ENCODE data around the gene CAMTA1. TPM values are rescaled to one million over a fixed set of nuclear protein-coding genes. Genes with fewer than 3 reads are reported as not detected.

The CAMTA1 gene
- total and polyA plus RNA-seq, 9 of the 15 experiments (the other 6 are each of a cell fraction or from before 2014, with no cell fraction given) = 43.9 to 161 (median 65.9) TPM

- H3K4me2 ChIP-seq (ENCODE audit: insufficient read depth, low read length) = no peak overlapping the region
- ChIA-PET POLR2A (no interaction called here), CTCF (ENCODE audit: low intra/inter-chr PET ratio) (no interaction called here)
- H2AFZ ChIP-seq (ENCODE audit: low read depth, low read length) = no peak overlapping the region
- no peaks in the 10 kb centered on the region for H3K4me1 ChIP-seq (replicated peaks in 1 of 2; ENCODE audit: control insufficient read depth in 2 of 2, insufficient read depth in 2 of 2, low read length in 2 of 2)
- H3K27ac ChIP-seq (ENCODE audit: extremely low read depth, low read depth, low read length) = no peak overlapping the region
- no peak for FAIRE-seq
- H3K79me2 ChIP-seq (ENCODE audit: control insufficient read depth, insufficient read depth, low read length) = no peaks in the 10 kb centered on the region
- WGBS (ENCODE audit: insufficient coverage, low coverage, missing lambda C conversion rate) = 2% methylated on average over 10 of the region's 10 CpGs
- no peak overlapping the region for H3K4me3 ChIP-seq
- no peaks in the 10 kb centered on the region for H3K9me1 ChIP-seq (ENCODE audit: control insufficient read depth, insufficient read depth, low read length)
- TF ChIP-seq CSDE1 (IDR thresholded peaks at IDR 0.05) = no peak
- H3K9me3 ChIP-seq (replicated peaks; ENCODE audit: control insufficient read depth, insufficient read depth, low read depth, low read length) = no peaks in the 10 kb centered on the region
- intact Hi-C loops (cut with micrococcal nuclease) = no loop called here
- H3K9ac ChIP-seq (ENCODE audit: insufficient read depth in 1 of 2, low read depth in 2 of 2, low read length in 2 of 2) = no peak overlapping the region
- peaks cover 4 to 6% of the 10 kb centered on the region in 2 experiments; a peak in 2 of 5 replicates for H3K27me3 ChIP-seq (ENCODE audit: control insufficient read depth in 2 of 2, insufficient read depth in 2 of 2, low read length in 2 of 2)
- H3K36me3 ChIP-seq (ENCODE audit: control insufficient read depth, insufficient read depth, low read length) = no peaks in the 10 kb centered on the region
- no peak for ATAC-seq
- no TSS peak for BruUV-seq (replicated peaks)
- DNase-seq (ENCODE audit: extremely low read depth in 1 of 4, low spot score in 3 of 4) = no peak
- H4K20me1 ChIP-seq (replicated peaks; ENCODE audit: control insufficient read depth, insufficient read depth, low read length) = no peaks in the 10 kb centered on the region
- in situ Hi-C loops (cut with MboI) = no loop called here
These were observed 515.8 kb downstream of the CAMTA1 start for GRCh38 chr1:7300893-7301663.

- Histone ChIP-seq H3K79me2 (ENCODE audit: control insufficient read depth, insufficient read depth, low read length) (no peaks in the 10 kb centered on the region), H3K4me2 (ENCODE audit: insufficient read depth, low read length) (no peak overlapping the region), H3K9me1 (ENCODE audit: control insufficient read depth, insufficient read depth, low read length) (no peaks in the 10 kb centered on the region), H3K4me3 (no peak overlapping the region), H3K9me3 (replicated peaks; ENCODE audit: control insufficient read depth, insufficient read depth, low read depth, low read length) (no peaks in the 10 kb centered on the region), H3K27me3 (ENCODE audit: control insufficient read depth in 2 of 2, insufficient read depth in 2 of 2, low read length in 2 of 2) (peaks cover 4 to 6% of the 10 kb centered on the region in 2 experiments; a peak in 2 of 5 replicates), H3K4me1 (replicated peaks in 1 of 2; ENCODE audit: control insufficient read depth in 2 of 2, insufficient read depth in 2 of 2, low read length in 2 of 2) (no peaks in the 10 kb centered on the region), H3K9ac (ENCODE audit: insufficient read depth in 1 of 2, low read depth in 2 of 2, low read length in 2 of 2) (no peak overlapping the region), H3K27ac (ENCODE audit: extremely low read depth, low read depth, low read length) (no peak overlapping the region), H3K36me3 (ENCODE audit: control insufficient read depth, insufficient read depth, low read length) (no peaks in the 10 kb centered on the region), H4K20me1 (replicated peaks; ENCODE audit: control insufficient read depth, insufficient read depth, low read length) (no peaks in the 10 kb centered on the region), H2AFZ (ENCODE audit: low read depth, low read length) (no peak overlapping the region)
- 5% methylated on average over 7 of the region's 7 CpGs for WGBS (ENCODE audit: insufficient coverage, low coverage, missing lambda C conversion rate)
- ATAC-seq (no peak), DNase-seq (ENCODE audit: extremely low read depth in 1 of 4, low spot score in 3 of 4) (no peak), FAIRE-seq (no peak)
- in situ Hi-C loops (cut with MboI) = no loop called here
- ChIA-PET POLR2A (interaction anchor here (0.7 kb wide), 1 partner anchor 1108 kb away, joined by 3 read pairs; no protein-coding TSS in a partner anchor), CTCF (ENCODE audit: low intra/inter-chr PET ratio) (no interaction called here)
- intact Hi-C loops (cut with micrococcal nuclease) = no loop called here
- no TSS peak for BruUV-seq (replicated peaks)
- TF ChIP-seq STAG1 (CRISPR knock-in tag; IDR thresholded peaks at IDR 0.05; ENCODE audit: borderline replicate concordance) (no peak), SRSF7 (optimal IDR thresholded peaks at IDR 0.05; ENCODE audit: low read depth, low read length) (no peak), MAFF (IDR thresholded peaks at IDR 0.05; ENCODE audit: low read length) (no peak), FOXO4 (CRISPR knock-in tag; IDR thresholded peaks at IDR 0.05) (no peak), IRF1 (CRISPR knock-in tag; IDR thresholded peaks at IDR 0.05; ENCODE audit: borderline replicate concordance) (no peak), ZNF699 (CRISPR knock-in tag; IDR thresholded peaks at IDR 0.05; ENCODE audit: insufficient replicate concordance) (no peak), ARID4B (CRISPR knock-in tag; IDR thresholded peaks at IDR 0.05) (no peak)
These were observed 516.4 kb downstream of the CAMTA1 start for GRCh38 chr1:7301664-7301981.
